GM12878 (cell line): ENCODE results near the gene CCND2. TPM values are rescaled to one million over a fixed set of nuclear protein-coding genes. Genes with fewer than 3 reads are reported as not detected.

Experiments
- ATAC-seq: fragments of 200-7000 bp; cut with Tn5 transposase; 3 replicates; pipeline ENCODE4 v1.9.1; 2020; ENCODE audit warnings: mild to moderate bottlenecking, moderate library complexity
- BruUV-seq: library from RNA; stranded (reverse); fragments of 400-500 nt; replicated peaks from 2 replicates; lab custom pipeline; 2021; lab: Mats Ljungman, UMichigan
- CTCF ChIA-PET: fragments of 300-600 bp; sonication (Branson Sonifier 250); formaldehyde crosslinking; extraction: SDS; loops from one replicate; lab custom pipeline; 2021; ENCODE audit warnings: inconsistent platforms; lab: Yijun Ruan, JAX
- POLR2A ChIA-PET: fragments of 350-600 bp; formaldehyde crosslinking; extraction: SDS; loops from one replicate; lab custom pipeline; 2021; ENCODE audit warnings: inconsistent platforms; lab: Charles Lee
- RAD21 ChIA-PET: fragments of 300-600 bp; sonication (Branson Sonifier 250); formaldehyde crosslinking; loops from one replicate; lab custom pipeline; 2023; ENCODE audit warnings: antibody characterized with exemption; ENCODE audit not compliant: unreplicated experiment; lab: Charles Lee
- SMC1A ChIA-PET: fragments of 300-600 bp; sonication (Branson Sonifier 250); formaldehyde crosslinking; loops from one replicate; lab custom pipeline; 2023; ENCODE audit not compliant: unreplicated experiment, uncharacterized antibody; lab: Charles Lee
- DNase-seq: peaks from one replicate; pipeline ENCODE4 v3.0.0-alpha.2; 2011; ENCODE audit warnings: low read depth, low spot score
- FAIRE-seq: peaks from 3 replicates; lab custom pipeline; 2011; peaks lifted over from hg19 to GRCh38; lab: Jason Lieb, UNC
- H2AFZ ChIP-seq: 2 replicates; pipeline ENCODE4 v1.6.0; 2011; ENCODE audit warnings: low read depth, low read length, control low read depth; ENCODE audit not compliant: control insufficient read depth
- H3K27ac ChIP-seq: 2 replicates; pipeline ENCODE4 v1.5.1; 2011; ENCODE audit warnings: control low read depth; ENCODE audit not compliant: control insufficient read depth, insufficient read depth
- H3K27me3 ChIP-seq, 2 experiments: replicated peaks in 1 of 2; 2 replicates each; pipeline versions ENCODE4 v1.6.0 to v1.6.1; 2011; ENCODE audit warnings: low read length in 1 of 2; ENCODE audit not compliant: control insufficient read depth in 2 of 2, insufficient read depth in 2 of 2
- H3K36me3 ChIP-seq, 2 experiments: 2 replicates each; pipeline ENCODE4 v1.5.1; 2011; ENCODE audit warnings: low read length in 1 of 2; ENCODE audit not compliant: control insufficient read depth in 2 of 2, insufficient read depth in 2 of 2
- H3K4me1 ChIP-seq: 2 replicates; pipeline ENCODE4 v1.6.1; 2011; ENCODE audit warnings: mild to moderate bottlenecking, low read length, moderate library complexity, mixed read lengths; ENCODE audit not compliant: control insufficient read depth, insufficient read depth
- H3K4me2 ChIP-seq: 2 replicates; pipeline ENCODE4 v1.6.0; 2011; ENCODE audit warnings: control low read depth; ENCODE audit not compliant: control insufficient read depth, insufficient read depth
- H3K4me3 ChIP-seq: fragments of 200-600 bp; sonication (generic); 2 replicates; pipeline ENCODE4 v1.5.1; 2016
- H3K79me2 ChIP-seq: 2 replicates; pipeline ENCODE4 v1.6.0; 2011; ENCODE audit warnings: low read length; ENCODE audit not compliant: control insufficient read depth, insufficient read depth
- H3K9ac ChIP-seq: 2 replicates; pipeline ENCODE4 v1.8.0; 2011; ENCODE audit warnings: low read length, control low read depth, mixed read lengths; ENCODE audit not compliant: control insufficient read depth, insufficient read depth
- H3K9me3 ChIP-seq: replicated peaks from 3 replicates; pipeline ENCODE4 v1.5.1; 2011; ENCODE audit warnings: mild to moderate bottlenecking, low read length; ENCODE audit not compliant: control insufficient read depth, insufficient read depth
- H4K20me1 ChIP-seq: 2 replicates; pipeline ENCODE4 v1.6.0; 2011; ENCODE audit not compliant: control insufficient read depth, insufficient read depth
- ATF7 ChIP-seq: fragments of 450-650 bp; IDR thresholded peaks from 2 replicates; pipeline ENCODE4 v1.6.1; 2016; ENCODE audit warnings: low read depth, mild to moderate bottlenecking
- BCL11A ChIP-seq: IDR thresholded peaks from 2 replicates; pipeline ENCODE4 v1.6.1; 2011; ENCODE audit warnings: low read depth, low read length
- BCL3 ChIP-seq: IDR thresholded peaks from 2 replicates; pipeline ENCODE4 v1.6.1; 2011; ENCODE audit warnings: borderline replicate concordance, low read depth, mild to moderate bottlenecking, moderate library complexity, low read length; ENCODE audit not compliant: insufficient read depth, poor library complexity, severe bottlenecking
- BCLAF1 ChIP-seq: fragments of 450-650 bp; IDR thresholded peaks from 2 replicates; pipeline ENCODE4 v1.6.1; 2017; ENCODE audit warnings: antibody characterized with exemption, mild to moderate bottlenecking, moderate library complexity
- EED ChIP-seq: sonication (generic); IDR thresholded peaks from 2 replicates; pipeline ENCODE4 v1.6.1; 2016; ENCODE audit warnings: antibody characterized with exemption, low read depth
- MEF2B ChIP-seq: fragments of 450-650 bp; IDR thresholded peaks from 2 replicates; pipeline ENCODE4 v1.6.1; 2018; ENCODE audit warnings: mild to moderate bottlenecking, moderate library complexity; ENCODE audit not compliant: partially characterized antibody, poor library complexity, severe bottlenecking
- NBN ChIP-seq: fragments of 450-650 bp; IDR thresholded peaks from 2 replicates; pipeline ENCODE4 v1.6.1; 2016
- POLR2A ChIP-seq: IDR thresholded peaks from 2 replicates; pipeline ENCODE4 v1.6.1; 2011; ENCODE audit warnings: low read depth, mild to moderate bottlenecking, low read length
- POLR2AphosphoS2 ChIP-seq: IDR thresholded peaks from 2 replicates; pipeline ENCODE4 v1.6.1; 2011; ENCODE audit warnings: low read depth, mild to moderate bottlenecking, low read length, improper control_type of control experiment, moderate library complexity
- POU2F2 ChIP-seq: IDR thresholded peaks from 3 replicates; pipeline ENCODE4 v1.6.1; 2011; ENCODE audit warnings: low read depth, mild to moderate bottlenecking, low read length, borderline replicate concordance
- SMAD5 ChIP-seq: IDR thresholded peaks from 2 replicates; pipeline ENCODE4 v1.6.1; 2016; ENCODE audit warnings: antibody characterized with exemption, low read depth
- TCF3 ChIP-seq: IDR thresholded peaks from 2 replicates; pipeline ENCODE4 v1.6.1; 2012; ENCODE audit warnings: low read depth, mild to moderate bottlenecking, low read length, borderline replicate concordance; ENCODE audit not compliant: insufficient read depth
- ZBED1 ChIP-seq: IDR thresholded peaks from 2 replicates; pipeline ENCODE4 v1.6.1; 2016; ENCODE audit warnings: borderline replicate concordance
- ZBTB33 ChIP-seq: fragments of 450-650 bp; IDR thresholded peaks from 2 replicates; pipeline ENCODE4 v1.6.1; 2017; ENCODE audit warnings: mild to moderate bottlenecking
- ZNF207 ChIP-seq: fragments of 450-650 bp; IDR thresholded peaks from 2 replicates; pipeline ENCODE4 v1.6.1; 2014; ENCODE audit warnings: antibody characterized with exemption, mild to moderate bottlenecking, borderline replicate concordance
- ZNF24 ChIP-seq: fragments of 450-650 bp; IDR thresholded peaks from 2 replicates; pipeline ENCODE4 v1.6.1; 2017; ENCODE audit warnings: antibody characterized with exemption, mild to moderate bottlenecking
- WGBS: methylation state at CpG from one replicate; pipeline ENCODE4 v1.1.6; 2016; ENCODE audit warnings: low lambda C conversion rate; ENCODE audit not compliant: insufficient replicate concordance, insufficient coverage; ENCODE audit errors: missing lambda C conversion rate; 5-methylcytosine and 5-hydroxymethylcytosine counted together
- in situ Hi-C: fragments of 300-500 bp; cut with MboI; formaldehyde crosslinking; loops from 9 replicates; pipeline ENCODE4 v1.14.3; 2018; ENCODE audit warnings: mixed read lengths
- intact Hi-C: fragments of 100-400 bp; cut with micrococcal nuclease; formaldehyde crosslinking; loops from one replicate; pipeline ENCODE4 v1.14.2; 2022; ENCODE audit not compliant: unreplicated experiment
- polyA plus RNA-seq, 11 experiments: library from polyadenylated mRNA; depleted of rRNA in 4 of 11; unstranded in 6 of 11; stranded (reverse) in 5 of 11; fragments of >200 nt; fragmentation: Nextera tagmentation in 4 of 11; fragmentation: Illumina TruSeq in 1 of 11; extraction: Ambion mirVana in 4 of 11; extraction: Trizol in 1 of 11; gene quantifications; 1 replicate in 1 of 11; 2 replicates in 10 of 11; pipeline versions ENCODE4 v1.2.1 to v1.2.3, GENCODE V29; 2011 to 2016; ENCODE audit warnings: inconsistent platforms in 2 of 11, missing spikeins in 2 of 11, low read depth in 1 of 11
- total RNA-seq, 4 experiments: library from RNA; depleted of rRNA in 3 of 4; stranded (reverse); fragments of >200 nt in 3 of 4; fragmentation: Illumina TruSeq in 1 of 4; extraction: Trizol in 1 of 4; gene quantifications; 2 replicates each; pipeline versions ENCODE4 v1.2.1 to v1.2.3, GENCODE V29; 2013 to 2021

Gene CCND2
- total and polyA plus RNA-seq, 10 of the 15 experiments (the other 5 are each of a cell fraction or from before 2014, with no cell fraction given) = 30.1 to 263 (median 152) TPM

- ChIA-PET RAD21 (interaction anchor here (0.6 to 8.1 kb wide), 21 partner anchors 8 to 1437 kb away, joined by 3 to 171 read pairs (median 5); no protein-coding TSS in a partner anchor), POLR2A (interaction anchor here (0.6 to 12.1 kb wide), 19 partner anchors 9 to 1777 kb away, joined by 3 to 193 read pairs (median 5); no protein-coding TSS in a partner anchor), CTCF (interaction anchor here (1.1 to 13.0 kb wide), 7 partner anchors 57 to 387 kb away, joined by 4 to 184 read pairs (median 8); no protein-coding TSS in a partner anchor), SMC1A (interaction anchor here (0.9 to 14.5 kb wide), 11 partner anchors 10 to 165 kb away, joined by 3 to 344 read pairs (median 8); no protein-coding TSS in a partner anchor)
- Histone ChIP-seq H3K4me3 (peak overlapping the region; percentile 99), H4K20me1 (no peaks in the 10 kb centered on the region), H3K4me2 (peak overlapping the region; percentile 81), H3K9me3 (no peaks in the 10 kb centered on the region), H3K79me2 (peaks cover 59% of the 10 kb centered on the region), H3K4me1 (peaks cover 20% of the 10 kb centered on the region), H3K27ac (peak overlapping the region; percentile 86), H3K9ac (peak overlapping the region; percentile 96), H2AFZ (peak overlapping the region; percentile 66), H3K27me3 (no peaks in the 10 kb centered on the region; a peak in 1 of 4 replicates), H3K36me3 (peaks cover 2 to 6% of the 10 kb centered on the region in 2 experiments; a peak in 3 of 4 replicates)
- DNase-seq = no peak
- peak; percentile 7 for FAIRE-seq
- BruUV-seq = no TSS peak
- intact Hi-C loops = loop anchor here (1.0 to 10.0 kb wide), 4 partner anchors 57 to 400 kb away; partner anchors contain the start of gene PARP11
- WGBS = 1% methylated on average over 58 of the region's 62 CpGs
- peak; percentile 8 for ATAC-seq
- in situ Hi-C loops = loop anchor here (10.0 kb wide), 1 partner anchor 128 kb away; no protein-coding TSS in a partner anchor
- TF ChIP-seq POU2F2 (0 out of 3 replicates have a peak, but pooled peaks have one; percentile 7), ZBED1 (no peak), SMAD5 (no peak), POLR2AphosphoS2 (peak; percentile 67), ATF7 (no peak), TCF3 (no peak), ZBTB33 (no peak), MEF2B (peak; percentile 68), BCL11A (no peak), BCL3 (no peak), ZNF207 (peak; percentile 44; the same call in 1 of the 2 replicates), POLR2A (peak; percentile 74), NBN (peak; percentile 78), EED (peak; percentile 75), BCLAF1 (no peak), ZNF24 (0 out of 2 replicates have a peak, but pooled peaks have one; percentile 16)
These were observed 914 bp upstream of the CCND2 start for GRCh38 chr12:4272424-4273272.
